KOPT-K1 (cell line): ENCODE data around the gene C6orf136.
"Not testable (repeated sequence)": the region's sequence is repeated elsewhere in the genome, so short reads cannot be mapped to it uniquely, and the experiment has no call there.

ENCODE experiments used
- H3K27ac ChIP-seq: fragments of 200-600 bp; sonication (generic); 2 replicates; pipeline ENCODE4 v1.5.1; 2016; ENCODE audit warnings: antibody characterized with exemption, mild to moderate bottlenecking, low read depth, low read length; ENCODE audit not compliant: poor library complexity, severe bottlenecking
- H3K36me3 ChIP-seq: fragments of 200-600 bp; sonication (generic); 2 replicates; pipeline ENCODE4 v1.5.1; 2017; ENCODE audit warnings: antibody characterized with exemption, mild to moderate bottlenecking, low read length, moderate library complexity; ENCODE audit not compliant: insufficient read depth
- H3K9me3 ChIP-seq: fragments of 200-600 bp; sonication (generic); 2 replicates; pipeline ENCODE4 v1.5.1; 2017; ENCODE audit warnings: antibody characterized with exemption, low read length, mild to moderate bottlenecking; ENCODE audit not compliant: insufficient read depth, poor library complexity, severe bottlenecking

C6orf136 gene, protein sequence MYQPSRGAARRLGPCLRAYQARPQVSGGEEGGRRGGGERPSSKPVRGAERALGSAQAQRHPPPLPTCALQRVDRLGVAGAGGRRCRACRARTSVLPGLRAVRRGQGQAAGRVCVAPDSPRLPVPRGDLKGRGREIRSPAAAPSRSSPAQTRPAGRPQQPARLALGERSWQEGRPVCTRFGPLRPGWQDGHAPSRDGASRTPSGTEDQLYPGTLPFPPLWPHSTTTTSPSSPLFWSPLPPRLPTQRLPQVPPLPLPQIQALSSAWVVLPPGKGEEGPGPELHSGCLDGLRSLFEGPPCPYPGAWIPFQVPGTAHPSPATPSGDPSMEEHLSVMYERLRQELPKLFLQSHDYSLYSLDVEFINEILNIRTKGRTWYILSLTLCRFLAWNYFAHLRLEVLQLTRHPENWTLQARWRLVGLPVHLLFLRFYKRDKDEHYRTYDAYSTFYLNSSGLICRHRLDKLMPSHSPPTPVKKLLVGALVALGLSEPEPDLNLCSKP

DNA sequence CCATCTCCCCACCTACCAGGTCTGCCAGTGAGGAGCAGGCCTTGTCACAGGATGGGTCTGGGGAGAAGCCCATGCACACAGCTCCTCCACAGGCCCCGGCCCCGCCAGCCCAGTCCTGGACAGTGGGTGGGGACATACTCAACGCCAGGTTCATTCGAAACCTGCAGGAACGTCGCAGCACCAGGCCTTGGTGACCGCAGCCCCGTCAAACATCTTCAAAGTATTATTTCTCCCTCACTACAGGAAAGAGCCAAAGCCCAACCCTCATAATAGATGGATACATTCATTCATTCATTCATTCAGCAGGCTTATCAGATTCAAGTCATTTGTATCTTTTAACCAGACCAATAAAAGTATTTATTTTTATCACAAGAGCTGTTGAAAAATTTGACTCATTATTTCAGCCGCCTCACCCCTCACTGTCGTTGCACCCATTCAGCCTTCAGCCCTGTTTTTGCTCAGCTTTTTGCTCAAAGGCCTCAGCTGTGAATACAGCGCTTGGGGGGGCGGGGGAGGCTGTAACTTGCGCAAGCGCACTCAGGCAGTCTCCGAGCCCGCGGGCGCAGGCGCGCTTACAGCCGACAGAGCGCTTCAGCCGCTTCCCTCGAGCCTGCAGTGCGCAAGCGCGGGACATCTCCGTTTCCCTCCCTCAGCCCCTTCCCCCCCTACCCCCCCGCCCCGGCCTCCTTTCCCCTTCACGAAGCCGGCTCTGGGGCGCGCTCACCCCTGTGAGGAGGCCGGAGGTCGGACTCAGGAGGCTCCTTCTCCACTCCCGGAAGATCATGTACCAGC, at the start of gene C6orf136:
TSS of gene C6orf136 (plus strand) at position 684 of the 792 bp plus-strand sequence. CDS start at position 783, 99 bp downstream.
- Histone ChIP-seq H3K9me3 (no peaks in the 10 kb centered on the region), H3K36me3 (peaks cover 66% of the 10 kb centered on the region), H3K27ac (peak within 1 kb of the TSS; percentile 92)

GRCh38 chr6:30597315-30598144, 49.4 kb upstream of the C6orf136 start:
- not testable (repeated sequence) for H3K9me3 ChIP-seq
- H3K36me3 ChIP-seq, result peaks cover 91% of the 10 kb centered on the region
- peak overlapping the region; percentile 94 for H3K27ac ChIP-seq

GRCh38 chr6:30598912-30599624, 47.9 kb upstream of the C6orf136 start:
- Histone ChIP-seq H3K36me3 (peaks cover 91% of the 10 kb centered on the region), H3K9me3 (no peaks in the 10 kb centered on the region), H3K27ac (peak overlapping the region; percentile 94)

DNA sequence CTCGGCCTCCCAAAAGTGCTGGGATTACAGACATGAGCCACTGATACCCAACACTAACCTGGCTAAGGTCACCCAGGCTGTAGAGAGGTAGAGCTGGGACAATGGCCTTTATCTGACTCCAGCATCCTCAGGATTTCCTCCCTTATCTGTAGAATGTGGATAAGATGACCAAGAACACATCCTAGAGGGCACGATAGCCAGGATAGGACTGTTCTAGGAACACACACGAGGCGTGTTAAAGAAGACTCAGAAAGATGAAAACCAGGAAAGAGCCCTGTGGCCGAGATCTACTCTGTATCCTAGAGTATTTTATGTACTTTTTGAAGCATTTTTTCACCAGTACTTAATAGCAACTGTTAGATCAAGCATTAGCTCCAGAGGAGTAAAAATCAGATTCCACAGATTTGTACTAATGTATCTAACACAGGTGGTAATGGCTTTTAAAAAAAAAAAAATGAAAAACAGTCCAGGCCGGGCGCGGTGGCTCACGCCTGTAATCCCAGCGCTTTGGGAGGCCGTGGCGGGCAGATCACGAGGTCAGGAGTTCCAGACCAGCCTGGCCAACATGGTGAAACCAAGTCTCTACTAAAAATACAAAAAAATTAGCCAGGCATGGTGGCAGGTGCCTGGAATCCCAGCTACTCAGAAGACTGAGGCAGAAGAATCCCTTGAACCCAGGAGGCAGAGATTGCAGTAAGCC, 47.2 kb upstream of the C6orf136 start:
- peaks cover 91% of the 10 kb centered on the region for H3K36me3 ChIP-seq
- peak overlapping the region; percentile 94 for H3K27ac ChIP-seq
- no peaks in the 10 kb centered on the region for H3K9me3 ChIP-seq

DNA sequence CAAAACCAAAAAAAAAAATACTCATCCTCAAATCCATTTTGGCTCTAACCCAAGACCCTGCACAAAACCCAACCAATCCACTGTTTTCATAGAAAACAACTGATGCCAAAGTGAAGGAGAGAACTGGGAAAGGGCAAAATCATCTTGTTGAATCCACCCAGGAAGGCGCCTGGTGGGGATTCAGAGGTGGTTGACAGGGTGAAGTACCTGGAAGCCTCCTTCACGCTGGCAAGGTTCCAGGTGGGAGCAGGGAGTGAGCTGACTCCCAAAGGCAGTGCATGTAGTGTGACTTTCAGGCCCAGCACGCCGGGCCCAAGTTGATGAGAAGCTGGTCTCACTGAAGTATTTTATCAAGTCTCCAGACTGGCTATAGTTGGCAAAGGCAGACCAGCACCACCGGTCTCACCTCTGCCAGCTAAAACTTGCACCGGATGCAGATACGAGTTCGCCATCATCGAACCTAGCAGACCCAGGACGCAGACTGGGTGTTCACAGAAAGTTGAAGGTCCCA, 46.4 kb upstream of the C6orf136 start:
- Histone ChIP-seq H3K36me3 (peaks cover 91% of the 10 kb centered on the region), H3K27ac (peak overlapping the region; percentile 94), H3K9me3 (no peaks in the 10 kb centered on the region)

GRCh38 chr6:30601436-30601814, 45.5 kb upstream of the C6orf136 start:
- Histone ChIP-seq H3K9me3 (no peaks in the 10 kb centered on the region), H3K27ac (peak overlapping the region; percentile 94), H3K36me3 (peaks cover 96% of the 10 kb centered on the region)

DNA sequence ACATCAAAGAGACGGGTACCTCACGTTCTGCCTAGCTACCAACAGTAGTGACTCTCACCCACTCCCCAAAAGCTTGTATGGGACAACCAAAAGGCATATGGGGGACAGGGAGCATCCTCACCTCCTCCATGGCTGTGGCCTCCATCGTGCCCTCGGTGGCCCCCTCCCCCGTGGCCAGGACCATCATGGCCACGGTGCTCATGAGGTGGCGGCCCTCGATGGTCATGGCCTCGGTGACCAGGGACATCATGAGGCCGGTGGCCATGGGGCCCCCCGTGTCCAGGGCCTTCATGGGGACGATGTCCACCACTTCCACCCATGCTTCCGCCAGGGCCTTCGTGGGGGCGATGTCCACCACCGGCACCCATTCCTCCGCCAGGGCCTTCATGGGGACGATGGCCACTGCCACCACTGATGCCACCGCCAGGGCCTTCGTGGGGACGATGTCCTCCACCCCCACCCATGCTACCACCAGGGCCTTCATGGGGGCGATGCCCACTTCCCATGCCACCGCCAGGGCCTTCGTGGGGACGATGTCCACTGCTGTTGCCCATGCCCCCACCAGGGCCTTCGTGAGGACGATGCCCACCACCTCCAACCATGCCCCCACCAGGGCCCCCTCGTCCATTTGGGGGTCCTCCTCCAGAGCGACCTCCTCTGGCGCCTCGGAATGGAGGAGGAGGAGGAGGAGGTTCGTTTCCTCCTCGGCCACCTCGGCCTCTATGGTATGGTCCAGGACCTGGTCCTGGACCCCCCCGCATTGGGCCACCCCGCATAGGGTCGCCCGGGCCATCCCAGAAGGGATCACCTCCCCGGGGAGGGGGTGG, 44.9 kb upstream of the C6orf136 start:
- Histone ChIP-seq H3K27ac (peak overlapping the region; percentile 94), H3K36me3 (peaks cover 99% of the 10 kb centered on the region), H3K9me3 (no peaks in the 10 kb centered on the region)

DNA sequence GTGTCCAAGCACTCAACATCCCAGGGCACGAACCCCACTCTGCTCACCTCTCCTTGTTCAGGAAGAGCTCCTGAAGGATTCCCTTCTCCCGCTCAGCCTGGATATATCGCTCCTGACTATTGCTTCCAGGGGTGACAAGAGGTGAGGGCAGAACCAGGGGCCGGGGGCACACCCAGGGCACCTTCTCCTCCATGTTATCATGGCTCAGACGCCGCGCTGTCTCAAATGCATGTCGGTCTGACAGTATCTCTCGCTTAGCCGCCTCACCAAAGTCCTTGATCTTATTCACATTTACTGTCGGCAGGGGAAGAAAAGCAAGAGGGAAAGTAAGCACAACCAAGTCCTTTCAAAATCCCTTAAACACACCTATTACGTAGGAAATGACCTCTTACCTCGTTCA, 43.0 kb upstream of the C6orf136 start:
- Histone ChIP-seq H3K36me3 (peaks cover 100% of the 10 kb centered on the region), H3K9me3 (no peaks in the 10 kb centered on the region), H3K27ac (peak overlapping the region; percentile 94)

DNA sequence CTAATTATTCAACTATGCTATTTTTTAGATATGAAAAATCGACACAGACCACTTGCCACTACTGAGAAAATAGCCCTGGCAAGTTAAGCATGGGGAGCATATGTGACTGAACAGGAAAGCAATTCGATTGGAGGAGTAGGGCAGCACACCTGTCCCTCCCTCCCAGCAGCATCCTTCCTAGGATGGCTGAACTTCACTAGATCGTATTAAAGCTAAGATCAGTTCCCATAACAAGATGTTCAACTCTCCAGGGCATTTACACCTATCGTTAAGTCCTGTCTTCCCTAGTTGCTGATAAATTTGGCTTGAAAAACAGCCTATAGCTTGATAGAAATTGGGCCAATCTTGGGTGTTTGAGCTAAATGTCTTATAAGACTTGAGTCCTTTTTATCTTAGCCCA, 36.9 kb upstream of the C6orf136 start:
- peak overlapping the region; percentile 95 for H3K27ac ChIP-seq
- no peaks in the 10 kb centered on the region for H3K9me3 ChIP-seq
- peaks cover 91% of the 10 kb centered on the region for H3K36me3 ChIP-seq

GRCh38 chr6:30611150-30611855, 35.6 kb upstream of the C6orf136 start:
- Histone ChIP-seq H3K27ac (peak overlapping the region; percentile 95), H3K36me3 (peaks cover 84% of the 10 kb centered on the region), H3K9me3 (no peaks in the 10 kb centered on the region)

GRCh38 chr6:30611856-30612194, 35.1 kb upstream of the C6orf136 start:
- Histone ChIP-seq H3K27ac (peak overlapping the region; percentile 95), H3K9me3 (no peaks in the 10 kb centered on the region), H3K36me3 (peaks cover 84% of the 10 kb centered on the region)

GRCh38 chr6:30612213-30612612, 34.7 kb upstream of the C6orf136 start:
- Histone ChIP-seq H3K36me3 (peaks cover 82% of the 10 kb centered on the region), H3K27ac (peak overlapping the region; percentile 95)

More at GRCh38 chr6:30612213-30612612, 34.7 kb upstream of the C6orf136 start:
- H3K9me3 ChIP-seq, result no peaks in the 10 kb centered on the region
